Stimulated activated CD8-positive, alpha-beta memory T cell treated with anti-CD3 and anti-CD28 coated beads, Interleukin-7, amount 100 ng/mL, for 24 hours (primary cell): Measurements from ENCODE around the gene TRABD2B.

Experiments used
- DNase-seq: peaks from one replicate; pipeline ENCODE4 v3.0.0-alpha.2; 2020; ENCODE audit warnings: low read depth

The TRABD2B gene

GRCh38 chr1:47875831-47876586, 121.2 kb downstream of the TRABD2B start:
- no peak for DNase-seq

GRCh38 chr1:47875036-47875435, 122.1 kb downstream of the TRABD2B start:
- no peak for DNase-seq

GRCh38 chr1:47873337-47873736, 123.8 kb downstream of the TRABD2B start:
- no peak for DNase-seq

GRCh38 chr1:47872886-47873285, 124.3 kb downstream of the TRABD2B start:
- no peak for DNase-seq

GRCh38 chr1:47871799-47872353, 125.3 kb downstream of the TRABD2B start:
- no peak for DNase-seq

GRCh38 chr1:47870946-47871676, 126.1 kb downstream of the TRABD2B start:
- DNase-seq: no peak

- no peak for DNase-seq
These were observed 126.7 kb downstream of the TRABD2B start for GRCh38 chr1:47870480-47870879.

- no peak for DNase-seq
These were observed 128.9 kb downstream of the TRABD2B start for GRCh38 chr1:47868348-47868676.

- no peak for DNase-seq
These were observed 129.5 kb downstream of the TRABD2B start for GRCh38 chr1:47867438-47868347.

- no peak for DNase-seq
These were observed 130.4 kb downstream of the TRABD2B start for GRCh38 chr1:47866601-47867437.

GRCh38 chr1:47865881-47866535, 131.2 kb downstream of the TRABD2B start:
- no peak for DNase-seq

- no peak for DNase-seq
These were observed 138.0 kb downstream of the TRABD2B start for GRCh38 chr1:47859092-47859743.

GRCh38 chr1:47856996-47857395, 140.2 kb downstream of the TRABD2B start:
- no peak for DNase-seq

GRCh38 chr1:47855230-47855629, 142.0 kb downstream of the TRABD2B start:
- DNase-seq: no peak

GRCh38 chr1:47854552-47855144, 142.5 kb downstream of the TRABD2B start:
- no peak for DNase-seq

GRCh38 chr1:47853852-47854251, 143.3 kb downstream of the TRABD2B start:
- DNase-seq: no peak

GRCh38 chr1:47853059-47853458, 144.1 kb downstream of the TRABD2B start:
- DNase-seq: no peak

- DNase-seq: no peak
These were observed 145.0 kb downstream of the TRABD2B start for GRCh38 chr1:47852006-47852718.

- DNase-seq: no peak
These were observed 146.7 kb downstream of the TRABD2B start for GRCh38 chr1:47850451-47850850.
